GM10266 (cell line): Measurements from ENCODE around the gene C17orf107.
"Not testable (repeated sequence)": the region's sequence is repeated elsewhere in the genome, so short reads cannot be mapped to it uniquely, and the experiment has no call there.

ENCODE experiments used
- DNase-seq: peaks from one replicate; pipeline ENCODE4 v3.0.0; 2012; ENCODE audit errors: extremely low spot score
- CTCF ChIP-seq: IDR thresholded peaks from 2 replicates; pipeline ENCODE4 v1.5.1; 2012; ENCODE audit warnings: mild to moderate bottlenecking, low read depth; ENCODE audit not compliant: control insufficient read depth, insufficient read depth; ENCODE audit errors: missing control alignments

C17orf107 gene

GRCh38 chr17:4901648-4902344 lies 2.5 kb downstream of the C17orf107 start:
- DNase-seq, result peak; percentile 80
- TF ChIP-seq CTCF, result no peak

- DNase-seq, result peak; percentile 10
- no peak for TF ChIP-seq CTCF
These were observed 3.2 kb downstream of the C17orf107 start for GRCh38 chr17:4902540-4902939.

GRCh38 chr17:4903051-4903818 lies 3.9 kb downstream of the C17orf107 start, which contains the start of gene CHRNE:
CHRNE (minus strand) TSS chr17:4903098; CDS start chr17:4903063, 35 bp downstream.
- TF ChIP-seq CTCF, result peak; percentile 77
- peak; percentile 61 for DNase-seq

- DNase-seq, result not testable (repeated sequence)
These were observed 7.3 kb downstream of the C17orf107 start for GRCh38 chr17:4906642-4907041.

- TF ChIP-seq CTCF, result no peak
- no peak for DNase-seq
These were observed 9.0 kb downstream of the C17orf107 start for GRCh38 chr17:4908301-4908700.

- DNase-seq, result peak; percentile 83
- peak; percentile 89 for TF ChIP-seq CTCF
These were observed 9.6 kb downstream of the C17orf107 start for GRCh38 chr17:4908711-4909496.

GRCh38 chr17:4913994-4914393 lies 14.7 kb downstream of the C17orf107 start:
- no peak for TF ChIP-seq CTCF
- no peak for DNase-seq

- not testable (repeated sequence) for DNase-seq
These were observed 15.2 kb downstream of the C17orf107 start for GRCh38 chr17:4914551-4914950.
